Keratinocyte (primary cell): ENCODE data around the gene BRCA1.

Experiments
- CTCF ChIP-seq, 3 experiments: IDR thresholded peaks in 1 of 3; conservative IDR thresholded peaks in 1 of 3; optimal IDR thresholded peaks in 1 of 3; 2 replicates in 2 of 3; 3 replicates in 1 of 3; pipeline versions ENCODE3 to v1.5.1; 2011; ENCODE audit warnings: low read length in 3 of 3, mild to moderate bottlenecking in 3 of 3, moderate library complexity in 2 of 3, control low read depth in 1 of 3, inconsistent platforms in 1 of 3; ENCODE audit not compliant: insufficient read depth in 2 of 3; ENCODE audit errors: extremely low read depth in 1 of 3
- EZH2 ChIP-seq: IDR thresholded peaks from one replicate; pipeline ENCODE4 v1.6.1; 2012; ENCODE audit warnings: inconsistent platforms, mild to moderate bottlenecking, low read length, moderate library complexity

GRCh38 chr17:43069368-43069898, 55.7 kb downstream of the BRCA1 start:
- no peak for TF ChIP-seq CTCF (optimal IDR thresholded peaks at IDR 0.05 in 1 of 3, IDR thresholded peaks at IDR 0.05 in 1 of 3, conservative IDR thresholded peaks at IDR 0.05 in 1 of 3; ENCODE audit: extremely low read depth in 1 of 3, insufficient read depth in 2 of 3, low read length in 3 of 3)
- no peak for TF ChIP-seq EZH2
